Stimulated activated CD4-positive, alpha-beta T cell treated with anti-CD3 and anti-CD28 coated beads, Interleukin-1b, Interleukin-23, amount 100 ng/mL, for 24 hours (primary cell): ENCODE measurements around the gene RELCH.
"Not testable (repeated sequence)": the region's sequence is repeated elsewhere in the genome, so short reads cannot be mapped to it uniquely, and the experiment has no call there.

Experiments
- DNase-seq, 4 experiments: peaks; one replicate each; pipeline ENCODE4 v3.0.0-alpha.2; 2020; ENCODE audit warnings: low read depth in 4 of 4, low spot score in 1 of 4

The RELCH gene

GRCh38 chr18:62186774-62187542, at the start of gene RELCH, which contains the start of gene PIGN:
RELCH (plus strand) TSS chr18:62187255; CDS start chr18:62187506, 251 bp downstream.
PIGN (minus strand) TSS chr18:62187056; CDS start chr18:62161353, 25,703 bp downstream.
- DNase-seq = peak; percentile 79 to 90 (median 88)

- DNase-seq = no peak
Measured at GRCh38 chr18:62138461-62139235, 48.4 kb upstream of the RELCH start.

GRCh38 chr18:62140259-62140658, 46.8 kb upstream of the RELCH start:
- no peak for DNase-seq

GRCh38 chr18:62144338-62144737, 42.7 kb upstream of the RELCH start:
- DNase-seq = no peak

GRCh38 chr18:62151068-62151771, 35.8 kb upstream of the RELCH start:
- DNase-seq = no peak

GRCh38 chr18:62152844-62153243, 34.2 kb upstream of the RELCH start:
- DNase-seq = no peak

GRCh38 chr18:62157843-62158242, 29.2 kb upstream of the RELCH start:
- no peak for DNase-seq

- no peak for DNase-seq
Measured at GRCh38 chr18:62164310-62164709, 22.7 kb upstream of the RELCH start.

- no peak for DNase-seq
Measured at GRCh38 chr18:62164855-62165487, 22.1 kb upstream of the RELCH start.

GRCh38 chr18:62165583-62165982, 21.5 kb upstream of the RELCH start:
- no peak for DNase-seq

GRCh38 chr18:62166524-62166923, 20.5 kb upstream of the RELCH start:
- not testable (repeated sequence) for DNase-seq

GRCh38 chr18:62170857-62171256, 16.2 kb upstream of the RELCH start:
- DNase-seq = no peak

- no peak for DNase-seq
Measured at GRCh38 chr18:62172298-62172697, 14.8 kb upstream of the RELCH start.

- DNase-seq = no peak
Measured at GRCh38 chr18:62175521-62175920, 11.5 kb upstream of the RELCH start.

GRCh38 chr18:62177271-62177670, 9.8 kb upstream of the RELCH start:
- DNase-seq = no peak

GRCh38 chr18:62179213-62179612, 7.8 kb upstream of the RELCH start:
- no peak for DNase-seq

- DNase-seq = no peak
Measured at GRCh38 chr18:62182220-62182619, 4.8 kb upstream of the RELCH start.

- peak in 1 of 4 experiments; percentile 26 for DNase-seq
Measured at GRCh38 chr18:62183578-62184195, 3.4 kb upstream of the RELCH start.

GRCh38 chr18:62186499-62186773, 619 bp upstream of the RELCH start:
- no peak for DNase-seq

- DNase-seq = no peak
Measured at GRCh38 chr18:62187543-62188510, 772 bp downstream of the RELCH start.
